ENCODE data around the gene TLR9. TPM values are rescaled to one million over a fixed set of nuclear protein-coding genes. Genes with fewer than 3 reads are reported as not detected.
A peak's percentile ranks its signal among the peaks of the same experiment; 100 is the strongest.

The TLR9 gene
- total and polyA plus RNA-seq, 9 of the 15 experiments (the other 6 are each of a cell fraction or from before 2014, with no cell fraction given): not detected

GRCh38 chr3:52245322-52246263 is 20.1 kb upstream of the TLR9 start, which contains the start of gene PPM1M (continued):
- no peak for TF ChIP-seq E2F4 (CRISPR knock-in tag; IDR thresholded peaks at IDR 0.05; ENCODE audit: low read depth)
- TF ChIP-seq POLR2AphosphoS5 (IDR thresholded peaks at IDR 0.05; ENCODE audit: control insufficient read depth, insufficient read depth, low read depth, low read length): no peak
- no peak for TF ChIP-seq XRCC3 (IDR thresholded peaks at IDR 0.05)
- no peak for TF ChIP-seq ZNF274 (IDR thresholded peaks at IDR 0.05; ENCODE audit: borderline replicate concordance, low read depth, low read length)
- TF ChIP-seq SRSF1 (IDR thresholded peaks at IDR 0.05; ENCODE audit: low read depth, low read length): no peak
- TF ChIP-seq CREB3L1 (IDR thresholded peaks at IDR 0.05; ENCODE audit: borderline replicate concordance, low read depth): 0 out of 2 replicates have a peak, but pooled peaks have one; percentile 23
- TF ChIP-seq KDM1A (IDR thresholded peaks at IDR 0.05): no peak
- no peak for TF ChIP-seq SMARCA4 (IDR thresholded peaks at IDR 0.05)
- TF ChIP-seq SREBF1 (IDR thresholded peaks at IDR 0.05; ENCODE audit: borderline replicate concordance, low read depth, low read length): no peak
- peak; percentile 64 for TF ChIP-seq RB1 (IDR thresholded peaks at IDR 0.05; ENCODE audit: low read depth)
- TF ChIP-seq NCOR1 (IDR thresholded peaks at IDR 0.05): no peak
- no peak for TF ChIP-seq AFF4 (CRISPR knock-in tag; IDR thresholded peaks at IDR 0.05)
- TF ChIP-seq MEIS2 (IDR thresholded peaks at IDR 0.05; ENCODE audit: partially characterized antibody): no peak
- no peak for TF ChIP-seq ZNF354B (CRISPR knock-in tag; IDR thresholded peaks at IDR 0.05)
- TF ChIP-seq RBFOX2 (IDR thresholded peaks at IDR 0.05; ENCODE audit: low read depth, low read length): peak; percentile 48; the same call in 1 of the 2 replicates

Measured in K562 (cell line).